ENCODE results near the gene RTN4RL2.

RTN4RL2 gene

DNA sequence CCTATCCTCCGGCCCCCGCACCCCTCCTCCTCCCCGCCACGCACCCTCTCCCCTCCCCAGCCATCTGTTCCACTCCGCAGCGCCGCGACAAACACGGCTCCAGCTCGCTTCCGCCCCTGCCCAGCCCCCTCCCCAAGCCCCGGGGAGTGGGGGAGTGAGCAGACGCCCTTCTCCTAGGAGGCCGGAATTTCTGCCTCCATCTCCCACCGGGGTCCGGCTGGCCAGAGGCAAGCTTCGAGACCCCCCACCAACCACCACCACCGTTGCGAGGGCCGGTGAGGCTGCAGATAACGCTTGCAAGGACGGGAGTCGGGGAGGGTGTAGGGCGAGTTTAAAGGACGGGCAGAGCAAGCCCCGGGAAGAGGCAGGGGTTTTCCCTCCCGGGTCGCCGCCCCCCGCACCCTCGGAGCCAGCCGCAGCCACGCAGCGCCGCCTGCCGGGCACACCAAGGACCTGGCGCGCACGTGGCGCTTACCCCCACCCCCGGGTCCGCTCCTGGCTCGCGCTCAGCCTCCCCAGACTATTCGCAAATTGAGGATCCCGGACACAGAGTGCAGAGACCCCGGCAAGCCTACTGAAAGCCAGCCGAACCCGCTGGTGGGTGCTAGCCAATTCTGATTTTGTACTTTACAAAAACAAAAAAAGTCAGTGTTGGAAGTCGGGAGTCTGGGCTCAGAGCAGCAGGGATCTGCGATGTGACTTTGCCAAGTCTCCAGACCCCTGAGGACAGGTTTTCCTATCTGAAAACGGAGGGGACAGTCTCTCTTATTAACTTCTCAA, 22.6 kb downstream of the RTN4RL2 start:
- Histone ChIP-seq H3K27ac (ENCODE audit: low read depth, low read length, severe bottlenecking) (no peak overlapping the region), H3K4me1 (ENCODE audit: control insufficient read depth, insufficient read depth, low read length, poor library complexity, severe bottlenecking) (no peaks in the 10 kb centered on the region), H3K9me3 (ENCODE audit: control insufficient read depth, low read length) (no peaks in the 10 kb centered on the region), H3K4me3 (ENCODE audit: extremely low read depth, insufficient read depth, low read length, poor library complexity, severe bottlenecking) (peak overlapping the region; percentile 59), H3K36me3 (ENCODE audit: control insufficient read depth, insufficient read depth, low read length) (no peaks in the 10 kb centered on the region)
- 2 to 7% methylated on average over 13 to 27 of the region's 52 CpGs for WGBS, 2 experiments (ENCODE audit: insufficient coverage in 2 of 2)

GRCh38 chr11:57483562-57483918, 23.2 kb downstream of the RTN4RL2 start:
- H3K4me3 ChIP-seq (ENCODE audit: extremely low read depth, insufficient read depth, low read length, poor library complexity, severe bottlenecking), result no peak overlapping the region
- H3K4me1 ChIP-seq (ENCODE audit: control insufficient read depth, insufficient read depth, low read length, poor library complexity, severe bottlenecking), result no peaks in the 10 kb centered on the region
- H3K27ac ChIP-seq (ENCODE audit: low read depth, low read length, severe bottlenecking), result no peak overlapping the region
- no peaks in the 10 kb centered on the region for H3K9me3 ChIP-seq (ENCODE audit: control insufficient read depth, low read length)
- 33 to 61% methylated on average over 1 to 2 of the region's 3 CpGs for WGBS, 2 experiments (ENCODE audit: insufficient coverage in 2 of 2)
- H3K36me3 ChIP-seq (ENCODE audit: control insufficient read depth, insufficient read depth, low read length), result no peaks in the 10 kb centered on the region

DNA sequence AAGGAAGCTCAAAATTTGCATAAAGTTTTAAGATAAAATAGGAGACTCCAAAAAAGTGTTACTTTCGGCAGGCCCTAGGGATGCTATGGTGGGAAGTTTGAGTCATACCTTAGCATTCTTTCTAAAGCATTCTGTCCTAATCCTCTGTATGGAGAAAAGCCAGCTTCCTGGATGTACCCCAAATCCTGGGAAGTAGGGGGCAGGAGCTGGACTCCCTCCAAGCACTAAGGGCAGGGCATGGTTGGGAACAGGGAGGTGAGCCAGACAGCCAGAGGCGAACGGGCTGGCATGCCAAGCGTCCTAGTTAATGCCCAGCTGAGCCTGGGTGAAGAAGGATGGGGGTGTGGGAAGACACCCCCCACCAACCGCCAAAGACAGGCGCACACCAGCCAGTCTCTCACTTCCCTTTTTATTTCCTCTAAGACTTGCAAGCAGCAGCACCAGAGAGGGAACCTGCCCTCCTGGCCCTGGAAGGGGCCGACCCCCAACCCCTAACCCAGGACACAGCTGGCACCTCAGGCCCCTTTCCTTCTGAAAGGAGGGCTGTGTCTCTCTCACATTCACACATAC, 23.9 kb downstream of the RTN4RL2 start:
- Histone ChIP-seq H3K9me3 (ENCODE audit: control insufficient read depth, low read length) (no peaks in the 10 kb centered on the region), H3K4me1 (ENCODE audit: control insufficient read depth, insufficient read depth, low read length, poor library complexity, severe bottlenecking) (no peaks in the 10 kb centered on the region), H3K36me3 (ENCODE audit: control insufficient read depth, insufficient read depth, low read length) (no peaks in the 10 kb centered on the region), H3K4me3 (ENCODE audit: extremely low read depth, insufficient read depth, low read length, poor library complexity, severe bottlenecking) (no peak overlapping the region), H3K27ac (ENCODE audit: low read depth, low read length, severe bottlenecking) (no peak overlapping the region)
- WGBS, 2 experiments (ENCODE audit: insufficient coverage in 2 of 2), result 96 to 100% methylated on average over 1 to 3 of the region's 7 CpGs

DNA sequence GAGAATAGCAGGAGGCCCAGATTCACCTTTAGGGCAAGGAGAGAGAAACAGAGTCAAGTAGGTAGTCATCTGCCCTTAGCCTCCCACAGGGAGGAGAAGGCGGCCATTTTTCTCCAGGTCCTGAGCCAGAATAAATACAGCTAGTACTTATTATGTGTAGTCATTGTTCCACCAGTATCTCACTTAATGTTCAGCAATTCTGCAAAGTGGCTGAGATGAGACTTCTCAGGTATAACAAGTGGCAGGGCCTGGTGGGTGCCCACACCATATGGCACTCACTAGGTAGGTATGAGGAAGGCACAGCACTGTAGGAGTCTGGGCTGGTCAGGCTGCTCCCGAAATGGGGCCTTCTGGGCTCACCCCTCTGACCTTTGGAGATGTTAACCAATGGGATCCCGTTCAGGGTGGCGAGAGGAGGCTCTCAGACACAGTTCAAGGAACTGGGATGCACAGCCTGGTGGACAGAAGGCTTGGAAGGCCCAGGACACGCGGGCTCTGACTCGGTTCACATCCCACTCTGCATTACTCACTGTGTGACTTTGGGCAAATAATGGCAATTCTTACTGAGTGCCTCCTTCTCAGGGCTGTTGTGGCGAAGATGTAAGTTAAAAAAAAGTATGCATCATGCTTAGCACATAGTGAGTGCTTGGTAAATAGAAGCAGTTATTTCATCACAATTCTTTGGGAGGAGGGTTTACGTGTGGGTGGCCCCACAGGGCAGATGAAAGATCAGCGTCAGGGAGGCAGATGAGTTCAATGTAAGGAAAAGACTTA, 25.1 kb downstream of the RTN4RL2 start:
- 85 to 92% methylated on average over 7 to 9 of the region's 10 CpGs for WGBS, 2 experiments (ENCODE audit: insufficient coverage in 2 of 2)
- H3K27ac ChIP-seq (ENCODE audit: low read depth, low read length, severe bottlenecking), result no peak overlapping the region
- H3K4me1 ChIP-seq (ENCODE audit: control insufficient read depth, insufficient read depth, low read length, poor library complexity, severe bottlenecking), result no peaks in the 10 kb centered on the region
- H3K9me3 ChIP-seq (ENCODE audit: control insufficient read depth, low read length), result no peaks in the 10 kb centered on the region
- H3K4me3 ChIP-seq (ENCODE audit: extremely low read depth, insufficient read depth, low read length, poor library complexity, severe bottlenecking), result no peak overlapping the region
- no peaks in the 10 kb centered on the region for H3K36me3 ChIP-seq (ENCODE audit: control insufficient read depth, insufficient read depth, low read length)

- Histone ChIP-seq H3K4me1 (ENCODE audit: control insufficient read depth, insufficient read depth, low read length, poor library complexity, severe bottlenecking) (no peaks in the 10 kb centered on the region), H3K9me3 (ENCODE audit: control insufficient read depth, low read length) (no peaks in the 10 kb centered on the region)
- 91 to 93% methylated on average over 10 to 13 of the region's 15 CpGs for WGBS, 2 experiments (ENCODE audit: insufficient coverage in 2 of 2)
Observed at GRCh38 chr11:57487021-57487778, 26.9 kb downstream of the RTN4RL2 start.

DNA sequence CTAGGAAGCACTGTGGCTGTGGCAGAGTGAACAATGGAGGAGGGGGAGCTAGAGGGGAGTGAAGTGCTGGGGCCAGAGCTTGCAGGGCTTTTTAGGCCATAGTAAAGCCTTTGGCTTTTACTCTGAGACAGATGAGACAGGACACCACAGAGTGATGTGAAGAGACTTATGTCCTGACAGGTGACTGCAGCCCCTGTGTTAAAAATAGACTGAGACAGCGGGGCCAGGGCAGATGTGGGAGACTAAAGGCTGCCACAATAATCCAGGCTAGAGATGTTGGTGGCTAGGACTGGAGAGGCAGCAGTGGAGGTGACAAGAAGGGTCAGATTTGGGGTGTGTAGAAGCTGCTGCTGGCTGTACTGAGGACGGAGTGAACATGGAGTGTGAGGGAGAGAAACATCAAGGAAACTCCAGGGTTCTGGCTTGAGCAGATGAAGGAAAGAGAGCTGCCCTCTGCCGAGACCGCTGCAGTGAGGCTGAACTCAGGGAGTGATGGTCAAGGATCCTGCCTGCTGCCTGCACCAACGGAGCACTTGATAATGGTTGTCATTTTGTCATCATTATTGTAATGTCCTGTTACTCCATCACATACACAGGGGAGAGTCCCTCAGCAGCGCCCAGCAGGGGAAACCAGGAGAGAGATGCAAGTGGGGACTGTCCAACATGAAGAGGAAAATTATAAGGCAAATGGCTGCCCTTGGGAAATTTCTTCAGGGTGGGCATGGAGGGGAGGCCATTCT, 27.8 kb downstream of the RTN4RL2 start:
- Histone ChIP-seq H3K9me3 (ENCODE audit: control insufficient read depth, low read length) (no peaks in the 10 kb centered on the region), H3K36me3 (ENCODE audit: control insufficient read depth, insufficient read depth, low read length) (no peaks in the 10 kb centered on the region), H3K27ac (ENCODE audit: low read depth, low read length, severe bottlenecking) (no peak overlapping the region), H3K4me3 (ENCODE audit: extremely low read depth, insufficient read depth, low read length, poor library complexity, severe bottlenecking) (no peak overlapping the region), H3K4me1 (ENCODE audit: control insufficient read depth, insufficient read depth, low read length, poor library complexity, severe bottlenecking) (no peaks in the 10 kb centered on the region)
- 88 to 92% methylated on average over 2 to 5 of the region's 6 CpGs for WGBS, 2 experiments (ENCODE audit: insufficient coverage in 2 of 2)

More at GRCh38 chr11:57487021-57487778, 26.9 kb downstream of the RTN4RL2 start:
- H3K36me3 ChIP-seq (ENCODE audit: control insufficient read depth, insufficient read depth, low read length), result no peaks in the 10 kb centered on the region
- no peak overlapping the region for H3K4me3 ChIP-seq (ENCODE audit: extremely low read depth, insufficient read depth, low read length, poor library complexity, severe bottlenecking)
- H3K27ac ChIP-seq (ENCODE audit: low read depth, low read length, severe bottlenecking), result no peak overlapping the region

- Histone ChIP-seq H3K4me1 (ENCODE audit: control insufficient read depth, insufficient read depth, low read length, poor library complexity, severe bottlenecking) (no peaks in the 10 kb centered on the region), H3K36me3 (ENCODE audit: control insufficient read depth, insufficient read depth, low read length) (no peaks in the 10 kb centered on the region), H3K27ac (ENCODE audit: low read depth, low read length, severe bottlenecking) (no peak overlapping the region), H3K9me3 (ENCODE audit: control insufficient read depth, low read length) (no peaks in the 10 kb centered on the region), H3K4me3 (ENCODE audit: extremely low read depth, insufficient read depth, low read length, poor library complexity, severe bottlenecking) (no peak overlapping the region)
- 89 to 90% methylated on average over 7 of the region's 9 CpGs for WGBS, 2 experiments (ENCODE audit: insufficient coverage in 2 of 2)
Observed at GRCh38 chr11:57490456-57491248, 30.3 kb downstream of the RTN4RL2 start.

- H3K9me3 ChIP-seq (ENCODE audit: control insufficient read depth, low read length), result no peaks in the 10 kb centered on the region
- no peaks in the 10 kb centered on the region for H3K36me3 ChIP-seq (ENCODE audit: control insufficient read depth, insufficient read depth, low read length)
- no peak overlapping the region for H3K27ac ChIP-seq (ENCODE audit: low read depth, low read length, severe bottlenecking)
- H3K4me3 ChIP-seq (ENCODE audit: extremely low read depth, insufficient read depth, low read length, poor library complexity, severe bottlenecking), result no peak overlapping the region
- no peaks in the 10 kb centered on the region for H3K4me1 ChIP-seq (ENCODE audit: control insufficient read depth, insufficient read depth, low read length, poor library complexity, severe bottlenecking)
- WGBS, 2 experiments (ENCODE audit: insufficient coverage in 2 of 2), result 80 to 90% methylated on average over 8 to 10 of the region's 11 CpGs
Observed at GRCh38 chr11:57491371-57492061, 31.2 kb downstream of the RTN4RL2 start.
